Activated gamma-delta T cell treated with Interleukin-2 at 50 U/mL for 16 hours (primary cell): ENCODE results near the gene PIH1D1.

Experiments
- DNase-seq: peaks from one replicate; pipeline ENCODE4 v3.0.0-alpha.2; 2020

The PIH1D1 gene

GRCh38 chr19:49415102-49415809, 36.4 kb downstream of the PIH1D1 start:
- DNase-seq: no peak

GRCh38 chr19:49414256-49414655, 37.4 kb downstream of the PIH1D1 start:
- no peak for DNase-seq

GRCh38 chr19:49413348-49413747, 38.3 kb downstream of the PIH1D1 start:
- DNase-seq: no peak

- DNase-seq: no peak
These were observed 39.8 kb downstream of the PIH1D1 start for GRCh38 chr19:49411681-49412326.

- no peak for DNase-seq
These were observed 42.1 kb downstream of the PIH1D1 start for GRCh38 chr19:49409441-49410029.

- no peak for DNase-seq
These were observed 42.7 kb downstream of the PIH1D1 start for GRCh38 chr19:49408816-49409440.

GRCh38 chr19:49407482-49408015, 44.1 kb downstream of the PIH1D1 start:
- no peak for DNase-seq

- no peak for DNase-seq
These were observed 44.5 kb downstream of the PIH1D1 start for GRCh38 chr19:49407079-49407478.

GRCh38 chr19:49403404-49404187, 48.0 kb downstream of the PIH1D1 start:
- no peak for DNase-seq

- no peak for DNase-seq
These were observed 51.6 kb downstream of the PIH1D1 start for GRCh38 chr19:49400029-49400428.

GRCh38 chr19:49398931-49399330, 52.7 kb downstream of the PIH1D1 start:
- DNase-seq: no peak

- DNase-seq: no peak
These were observed 53.5 kb downstream of the PIH1D1 start for GRCh38 chr19:49398001-49398615.

- DNase-seq: no peak
These were observed 54.7 kb downstream of the PIH1D1 start for GRCh38 chr19:49396738-49397505.
